ENCODE data around the gene HOXD3.

HOXD3 gene

DNA sequence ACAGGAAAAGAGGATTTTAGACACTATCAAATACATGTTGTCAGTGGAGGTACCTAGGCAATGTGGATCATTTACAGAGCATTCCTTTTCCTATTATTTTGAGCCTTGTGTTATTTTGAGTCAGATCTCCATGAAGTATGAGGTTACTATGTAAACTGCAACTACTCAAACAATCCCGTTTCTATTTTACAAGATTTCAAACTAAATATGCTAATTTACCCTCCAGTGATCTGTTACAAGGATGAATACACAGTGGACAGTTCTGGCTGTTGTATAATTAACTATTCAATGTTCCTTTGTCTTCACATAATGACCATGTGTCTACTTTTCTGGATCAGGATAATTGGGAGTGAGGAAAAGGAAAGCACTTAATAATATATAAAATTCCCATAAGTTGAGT lies 35.9 kb downstream of the HOXD3 start:
- TF ChIP-seq CTCF (IDR thresholded peaks at IDR 0.05; ENCODE audit: low read depth, low read length, missing control alignments) = no peak
- DNase-seq (ENCODE audit: low read depth) = no peak
- in situ Hi-C loops (cut with HindIII; ENCODE audit: low sequenced_read_pairs) = no loop called here
- H3K4me3 ChIP-seq (ENCODE audit: low read depth, low read length) = no peak overlapping the region

GRCh38 chr2:176199902-176200301 lies 42.8 kb downstream of the HOXD3 start:
- in situ Hi-C loops (cut with HindIII; ENCODE audit: low sequenced_read_pairs) = no loop called here
- DNase-seq (ENCODE audit: low read depth) = no peak
- H3K4me3 ChIP-seq (ENCODE audit: low read depth, low read length) = no peak overlapping the region
- no peak for TF ChIP-seq CTCF (IDR thresholded peaks at IDR 0.05; ENCODE audit: low read depth, low read length, missing control alignments)

GRCh38 chr2:176200971-176201370 lies 43.9 kb downstream of the HOXD3 start:
- no peak for DNase-seq (ENCODE audit: low read depth)
- in situ Hi-C loops (cut with HindIII; ENCODE audit: low sequenced_read_pairs) = no loop called here
- no peak overlapping the region for H3K4me3 ChIP-seq (ENCODE audit: low read depth, low read length)
- no peak for TF ChIP-seq CTCF (IDR thresholded peaks at IDR 0.05; ENCODE audit: low read depth, low read length, missing control alignments)

DNA sequence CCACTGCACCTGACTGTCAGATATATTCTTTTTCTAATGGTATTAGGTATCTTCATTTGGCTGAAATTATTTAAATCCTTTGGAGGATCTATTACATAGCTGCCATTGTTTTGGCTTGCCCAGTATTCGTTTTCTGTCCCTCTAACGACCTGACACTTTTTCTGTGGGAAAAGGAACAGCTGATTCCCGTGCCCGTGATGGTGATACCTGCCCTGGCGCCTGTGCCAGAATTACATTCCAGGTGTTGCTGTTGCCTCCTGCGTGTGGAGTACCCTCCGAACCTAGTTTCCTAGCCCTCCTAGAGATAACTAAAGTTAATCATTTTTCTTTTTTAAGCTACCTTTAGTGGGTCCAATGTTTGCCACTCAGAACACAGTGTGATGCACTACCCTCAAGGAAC lies 45.4 kb downstream of the HOXD3 start:
- in situ Hi-C loops (cut with HindIII; ENCODE audit: low sequenced_read_pairs) = no loop called here
- no peak overlapping the region for H3K4me3 ChIP-seq (ENCODE audit: low read depth, low read length)
- DNase-seq (ENCODE audit: low read depth) = no peak
- TF ChIP-seq CTCF (IDR thresholded peaks at IDR 0.05; ENCODE audit: low read depth, low read length, missing control alignments) = no peak

GRCh38 chr2:176205126-176205525 lies 48.0 kb downstream of the HOXD3 start:
- TF ChIP-seq CTCF (IDR thresholded peaks at IDR 0.05; ENCODE audit: low read depth, low read length, missing control alignments) = no peak
- in situ Hi-C loops (cut with HindIII; ENCODE audit: low sequenced_read_pairs) = no loop called here
- no peak for DNase-seq (ENCODE audit: low read depth)
- H3K4me3 ChIP-seq (ENCODE audit: low read depth, low read length) = no peak overlapping the region

DNA sequence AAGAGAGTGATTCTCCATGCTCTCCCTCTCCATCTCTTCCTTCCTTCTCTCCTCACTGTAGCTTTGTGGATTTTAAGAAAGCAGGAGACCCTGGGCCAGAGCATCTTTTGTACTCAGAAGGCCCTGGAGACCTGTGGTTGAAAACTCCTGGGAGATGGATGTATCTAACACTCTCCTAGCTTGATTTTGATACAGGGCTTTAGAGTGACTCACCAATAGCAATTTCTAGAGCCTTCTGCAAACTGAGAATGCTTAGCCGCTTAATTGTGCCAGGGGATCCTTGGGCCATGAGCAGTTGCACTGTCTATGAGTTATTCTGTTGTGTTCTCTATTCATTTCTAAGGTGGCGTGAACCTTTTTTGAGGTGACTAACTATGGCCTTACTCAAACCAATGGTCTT lies 49.0 kb downstream of the HOXD3 start:
- in situ Hi-C loops (cut with HindIII; ENCODE audit: low sequenced_read_pairs) = no loop called here

More for the DNA sequence above, 49.0 kb downstream of the HOXD3 start:
- DNase-seq (ENCODE audit: low read depth) = no peak
- no peak for TF ChIP-seq CTCF (IDR thresholded peaks at IDR 0.05; ENCODE audit: low read depth, low read length, missing control alignments)
- no peak overlapping the region for H3K4me3 ChIP-seq (ENCODE audit: low read depth, low read length)

Measured in astrocyte of the cerebellum (primary cell).